Measurements from ENCODE around the gene LMBR1L.

DNA sequence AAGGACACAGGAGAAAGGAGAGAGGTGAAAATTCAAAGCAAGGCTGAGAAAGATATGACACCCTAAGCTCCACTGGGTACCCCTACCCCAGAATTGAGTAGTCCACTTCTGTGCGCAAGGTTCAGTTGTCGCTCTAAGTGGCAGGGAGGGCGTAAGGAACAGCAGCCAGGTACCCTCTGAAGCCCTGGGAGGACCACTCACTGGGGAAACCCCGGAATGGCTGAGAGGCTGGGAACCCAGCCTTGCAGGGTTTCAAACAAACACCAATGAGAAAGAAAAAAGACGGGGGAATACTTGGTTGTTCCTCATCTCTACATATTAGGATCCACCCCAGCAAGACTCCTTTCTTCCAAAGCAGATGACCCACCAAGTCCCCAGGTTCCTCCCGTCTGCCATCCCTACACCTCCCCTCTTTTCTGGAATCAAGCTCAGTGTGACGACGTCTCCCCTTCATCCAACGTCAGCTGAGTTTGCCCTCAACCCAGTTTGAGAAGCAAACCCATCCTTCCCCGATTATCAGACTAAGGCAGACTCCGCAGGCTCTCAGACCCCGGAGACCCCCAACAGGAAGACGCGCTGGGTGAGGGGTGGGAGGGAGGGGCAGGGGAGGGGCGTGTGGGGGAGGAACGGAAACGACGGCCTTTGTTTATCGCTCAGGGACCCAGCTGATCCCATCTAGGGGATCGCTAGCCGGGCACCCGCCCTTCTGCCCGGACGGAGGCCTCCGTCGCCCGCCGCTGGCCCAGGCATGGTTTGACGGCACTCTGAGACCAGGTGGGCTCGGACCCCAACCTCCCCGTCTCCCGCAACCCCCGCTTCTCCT lies 795 bp downstream of the LMBR1L start:
- TF ChIP-seq CTCF (IDR thresholded peaks at IDR 0.05), result no peak
- no peak for TF ChIP-seq POLR2A (IDR thresholded peaks at IDR 0.05)
